HG03039 (cell line): Measurements from ENCODE around the gene WNT7B.

Experiments
- ATAC-seq: cut with Tn5 transposase; IDR thresholded peaks from one replicate; pipeline ENCODE4 v1.9.1; 2021; ENCODE audit warnings: mild to moderate bottlenecking, moderate library complexity; ENCODE audit not compliant: unreplicated experiment

Gene WNT7B

DNA sequence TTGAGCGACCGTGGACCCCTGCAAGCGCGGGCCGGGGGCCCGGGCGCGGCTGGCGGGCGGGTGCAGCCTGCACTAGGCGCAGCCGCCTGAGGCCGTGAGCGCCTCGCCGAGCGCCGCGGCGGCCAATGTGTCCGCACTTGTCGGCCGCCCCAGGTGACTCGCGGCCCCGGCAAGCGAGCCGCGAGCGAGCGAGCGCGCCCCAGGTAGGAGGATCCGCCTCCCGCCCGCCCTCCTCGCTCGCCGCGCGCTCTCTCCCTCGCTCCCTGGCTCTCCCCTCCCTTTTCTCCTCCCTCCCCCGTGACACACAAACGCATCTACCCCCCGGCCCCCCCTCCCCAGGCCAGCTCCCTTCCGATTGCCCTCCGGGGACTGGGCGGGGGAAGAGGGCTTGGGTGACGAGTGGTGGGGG lies at the start of gene WNT7B:
WNT7B (minus strand) TSS at position 160 of the 409 bp plus-strand sequence. CDS start 408 bp downstream, outside the sequence.
- ATAC-seq: no peak

GRCh38 chr22:46025973-46026898 lies 49.3 kb upstream of the WNT7B start:
- no peak for ATAC-seq

- no peak for ATAC-seq
These were observed 48.4 kb upstream of the WNT7B start for GRCh38 chr22:46025225-46025972.

GRCh38 chr22:46024136-46024840 lies 47.3 kb upstream of the WNT7B start:
- no peak for ATAC-seq

GRCh38 chr22:46023558-46023981 lies 46.6 kb upstream of the WNT7B start:
- no peak for ATAC-seq

DNA sequence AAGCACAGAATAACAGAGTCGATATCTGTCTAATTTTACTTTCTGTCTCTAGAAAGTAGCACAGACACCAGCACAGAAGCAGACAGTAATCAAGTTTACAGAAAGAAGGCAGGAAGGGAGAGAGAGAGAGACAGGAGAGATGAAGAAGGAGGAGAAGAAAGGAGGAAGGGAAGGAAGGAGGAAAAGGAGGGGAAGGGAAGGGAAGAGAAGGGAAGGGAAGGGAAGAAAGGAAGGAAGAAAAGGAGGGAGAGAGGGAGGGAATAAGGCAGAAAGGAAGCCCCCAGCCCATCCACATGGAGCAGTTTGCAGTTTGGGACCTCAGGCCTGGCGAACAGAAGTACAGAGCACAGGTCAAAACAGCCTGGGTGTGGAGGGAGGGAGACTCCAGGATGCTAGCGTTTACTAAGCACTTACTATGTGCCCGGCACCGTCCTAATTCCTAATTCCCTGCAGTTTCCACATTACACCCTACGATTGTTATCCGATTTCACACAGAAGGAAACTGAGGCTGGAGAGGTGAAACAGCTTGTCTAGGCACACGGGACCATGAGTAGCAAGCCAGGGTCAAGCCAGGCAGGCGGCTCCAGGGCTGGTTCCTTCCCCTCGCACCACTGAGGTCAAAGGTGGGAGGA lies 46.0 kb upstream of the WNT7B start:
- no peak for ATAC-seq

GRCh38 chr22:46021577-46021976 lies 44.6 kb upstream of the WNT7B start:
- no peak for ATAC-seq

DNA sequence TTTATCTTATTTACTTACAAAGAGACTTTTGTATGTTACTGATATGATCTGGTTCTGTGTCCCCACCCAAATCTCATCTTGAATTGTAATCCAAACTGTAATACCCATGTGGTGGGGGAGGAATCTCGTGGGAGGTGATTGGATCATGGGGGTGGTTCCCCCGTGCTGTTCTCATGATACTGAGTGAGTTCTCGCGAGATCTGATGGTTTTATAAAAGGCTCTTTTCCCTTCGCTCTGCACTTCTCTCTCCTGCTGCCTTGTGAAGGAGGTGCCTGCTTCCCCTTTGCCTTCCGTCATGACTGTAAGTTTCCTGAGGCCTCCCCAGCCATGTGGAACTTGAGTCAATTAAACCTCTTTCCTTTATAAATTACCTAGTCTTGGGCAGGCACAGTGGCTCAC lies 42.4 kb upstream of the WNT7B start:
- no peak for ATAC-seq

DNA sequence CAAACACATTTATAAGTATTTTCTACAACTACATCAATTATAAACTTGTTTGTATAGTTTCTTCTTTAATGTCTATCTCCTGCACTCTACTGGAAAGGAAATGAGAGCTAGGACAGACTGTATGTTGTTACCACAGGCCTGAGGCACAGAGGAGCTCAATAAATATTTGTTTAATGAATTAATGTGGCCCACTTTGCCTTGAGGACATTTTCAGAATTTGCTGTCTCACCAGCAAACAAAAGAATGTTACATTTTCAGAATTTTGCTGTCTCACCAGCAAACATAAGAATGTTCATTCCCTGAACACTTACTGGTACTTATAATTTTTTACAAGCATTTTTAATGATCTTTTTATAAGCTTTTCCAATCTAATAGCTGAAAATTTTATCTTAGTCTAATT lies 41.9 kb upstream of the WNT7B start:
- ATAC-seq: no peak

DNA sequence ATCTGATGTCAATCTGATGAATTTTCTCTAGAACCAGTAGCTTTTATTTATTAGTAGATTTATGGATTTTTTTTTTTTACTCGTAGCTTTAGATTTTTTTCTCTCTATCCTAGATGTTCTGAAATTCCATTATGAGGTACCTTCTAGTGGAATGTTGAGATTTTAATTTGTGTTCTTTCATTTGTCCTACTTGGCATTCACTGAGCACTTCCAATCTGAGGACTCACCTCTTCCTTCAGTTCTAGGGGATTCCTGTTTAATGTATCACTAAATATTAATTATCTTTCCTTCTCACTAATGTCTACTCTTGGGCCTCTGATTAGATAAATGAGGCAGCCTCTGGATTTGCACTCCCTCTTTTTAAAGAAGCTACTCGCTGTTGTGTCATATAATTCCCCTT lies 40.2 kb upstream of the WNT7B start:
- ATAC-seq: no peak

DNA sequence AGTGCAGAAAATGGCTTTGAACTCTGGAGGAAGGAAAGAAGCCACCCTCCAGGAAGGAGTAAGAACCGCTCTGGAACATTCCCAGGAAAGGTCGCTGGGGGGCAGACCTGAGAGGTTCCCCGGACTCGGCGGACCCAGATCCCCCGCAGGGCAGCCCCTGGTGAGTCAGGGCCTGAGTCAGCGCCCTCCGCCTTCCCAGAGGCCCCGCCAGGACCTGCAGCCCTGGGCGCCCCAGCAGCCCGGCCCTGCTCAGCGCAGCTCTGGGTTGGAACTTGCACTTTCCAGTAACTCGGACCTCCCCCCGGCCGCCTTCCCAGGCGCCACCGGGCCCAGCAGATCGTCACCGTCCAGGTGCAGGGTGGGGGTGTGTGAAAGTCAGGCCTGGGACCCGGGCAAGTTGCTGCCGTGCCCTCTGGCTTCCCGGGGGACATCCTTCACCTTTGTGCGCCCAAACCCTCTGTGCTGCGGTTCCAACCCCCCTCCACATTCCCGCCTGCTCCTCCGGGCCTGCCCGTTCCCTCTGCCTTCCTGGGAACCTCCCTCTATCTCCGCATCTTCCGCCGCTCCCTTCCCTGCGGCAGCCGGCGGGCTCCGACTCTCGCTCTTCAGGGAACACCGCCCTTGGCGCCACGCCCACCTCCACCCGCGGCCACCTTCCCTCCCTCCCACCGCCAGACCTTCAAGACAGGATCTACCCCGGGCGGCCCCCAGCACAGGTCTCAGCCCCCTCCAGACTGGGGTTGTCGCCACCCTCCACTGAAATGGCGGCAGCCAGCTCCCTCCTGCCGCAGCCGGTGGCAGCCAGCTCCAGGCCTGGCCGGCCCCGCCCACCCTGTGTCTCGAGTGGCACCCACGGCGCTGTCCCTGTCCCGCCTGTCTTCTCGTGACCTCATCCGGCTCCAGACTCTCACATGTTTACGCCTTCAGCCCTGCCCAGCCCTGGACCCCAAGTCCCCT lies 36.8 kb upstream of the WNT7B start:
- ATAC-seq: peak; percentile 85

- ATAC-seq: no peak
These were observed 35.9 kb upstream of the WNT7B start for GRCh38 chr22:46012881-46013281.

GRCh38 chr22:46012182-46012880 lies 35.4 kb upstream of the WNT7B start:
- no peak for ATAC-seq

DNA sequence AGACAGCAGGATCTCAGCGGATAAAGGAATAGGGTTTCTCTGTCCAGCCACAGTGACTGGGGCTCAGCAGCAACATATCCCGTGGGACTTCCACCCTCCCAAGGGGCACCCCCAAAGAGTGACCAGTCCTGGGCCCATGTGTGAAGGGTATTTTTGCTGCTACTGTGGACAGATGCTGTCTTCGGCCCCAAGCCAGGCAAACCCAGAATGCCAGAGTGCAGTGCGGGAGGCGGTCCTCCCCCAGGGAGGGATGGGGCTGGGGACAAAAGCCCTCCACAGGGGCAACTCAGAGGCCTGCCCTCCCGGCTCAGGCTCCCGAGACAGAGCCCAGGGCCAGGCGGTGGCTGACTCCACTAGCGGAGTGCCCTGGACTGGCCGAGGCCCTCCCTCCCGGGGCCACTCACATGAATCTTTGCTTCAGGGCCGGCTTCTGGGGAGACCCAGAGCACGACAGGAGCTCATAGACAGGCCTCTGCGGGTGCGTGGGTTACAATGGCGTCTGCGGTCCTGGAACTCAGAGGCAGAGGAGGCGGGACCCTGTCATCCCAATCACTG lies 34.7 kb upstream of the WNT7B start:
- ATAC-seq: no peak

DNA sequence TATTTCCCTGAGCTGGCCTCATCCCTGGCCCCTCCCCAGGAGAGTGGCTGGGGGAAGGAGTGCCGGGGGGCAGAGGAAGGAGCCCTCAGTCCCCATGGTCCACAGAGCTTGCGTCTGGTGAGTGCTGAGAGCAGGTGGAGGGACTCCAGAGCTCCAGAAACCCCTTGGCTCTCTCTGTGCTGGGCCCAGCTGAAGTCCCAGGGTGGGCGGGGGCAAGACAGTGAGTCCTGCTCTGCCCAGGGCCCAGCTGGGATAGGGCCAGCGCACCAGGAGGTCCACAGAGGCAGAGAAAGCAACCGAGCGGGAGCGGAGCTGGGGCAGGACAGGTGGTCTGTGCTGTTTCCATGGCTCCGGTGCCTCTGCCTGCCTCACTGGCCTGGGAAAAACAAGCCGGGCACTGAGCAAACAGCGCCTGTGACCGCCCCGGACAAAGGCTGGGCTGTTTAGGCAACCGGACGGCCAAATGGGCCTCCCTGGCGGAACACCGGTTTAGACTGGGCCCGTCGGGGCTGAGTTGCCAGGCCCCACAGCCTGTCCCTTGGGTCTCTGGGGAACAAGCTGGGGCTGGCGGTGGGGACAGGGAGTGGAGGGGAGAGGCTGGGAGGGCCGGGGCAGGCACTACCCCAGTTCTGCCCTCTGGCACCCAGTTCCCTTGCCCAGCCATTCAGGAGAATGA lies 34.1 kb upstream of the WNT7B start:
- ATAC-seq: no peak

- no peak for ATAC-seq
These were observed 33.4 kb upstream of the WNT7B start for GRCh38 chr22:46010207-46010867.

- no peak for ATAC-seq
These were observed 32.8 kb upstream of the WNT7B start for GRCh38 chr22:46009730-46010129.
